Smooth muscle cell (in vitro differentiated cells): ENCODE measurements around the gene PXDC1. TPM values are rescaled to one million over a fixed set of nuclear protein-coding genes. Genes with fewer than 3 reads are reported as not detected.
"Not testable (repeated sequence)": the region's sequence is repeated elsewhere in the genome, so short reads cannot be mapped to it uniquely, and the experiment has no call there.

Experiments used
- DNase-seq: peaks from one replicate; lab custom pipeline; 2025; ENCODE audit not compliant: unreplicated experiment; lab: John Stamatoyannopoulos, UW
- H2AFZ ChIP-seq: fragments of 200-600 bp; sonication (generic); 2 replicates; pipeline ENCODE4 v1.6.0; 2016; ENCODE audit warnings: antibody characterized with exemption, low read depth, mild to moderate bottlenecking
- H3F3A ChIP-seq: fragments of 200-600 bp; sonication (generic); 2 replicates; pipeline ENCODE4 v1.6.0; 2017; ENCODE audit warnings: antibody characterized with exemption, low read depth
- H3K27ac ChIP-seq: fragments of 200-600 bp; sonication (generic); 2 replicates; pipeline ENCODE4 v1.5.1; 2016; ENCODE audit warnings: low read depth, mild to moderate bottlenecking
- H3K27me3 ChIP-seq: fragments of 200-600 bp; sonication (generic); 2 replicates; pipeline ENCODE4 v1.6.1; 2016; ENCODE audit warnings: low read depth, mild to moderate bottlenecking
- H3K36me3 ChIP-seq: fragments of 200-600 bp; sonication (generic); 2 replicates; pipeline ENCODE4 v1.5.1; 2016; ENCODE audit warnings: low read depth
- H3K4me1 ChIP-seq: fragments of 200-600 bp; sonication (generic); 2 replicates; pipeline ENCODE4 v1.5.1; 2016; ENCODE audit warnings: low read depth
- H3K4me2 ChIP-seq: fragments of 200-600 bp; sonication (generic); 2 replicates; pipeline ENCODE4 v1.6.0; 2016; ENCODE audit warnings: mild to moderate bottlenecking
- H3K4me3 ChIP-seq: fragments of 200-600 bp; sonication (generic); 2 replicates; pipeline ENCODE4 v1.5.1; 2016; ENCODE audit warnings: mild to moderate bottlenecking
- H3K79me2 ChIP-seq: fragments of 200-600 bp; sonication (generic); 2 replicates; pipeline ENCODE4 v1.6.0; 2016; ENCODE audit warnings: low read depth, mild to moderate bottlenecking
- H3K9ac ChIP-seq: fragments of 200-600 bp; sonication (generic); 2 replicates; pipeline ENCODE4 v1.6.0; 2016; ENCODE audit warnings: low read depth
- H3K9me3 ChIP-seq: fragments of 200-600 bp; sonication (generic); replicated peaks from 2 replicates; pipeline ENCODE4 v1.5.1; 2016; ENCODE audit warnings: low read depth
- H4K20me1 ChIP-seq: fragments of 200-600 bp; sonication (generic); 2 replicates; pipeline ENCODE4 v1.6.0; 2016; ENCODE audit warnings: low read depth
- WGBS: methylation state at CpG from one replicate; pipeline ENCODE4 v1.1.7; 2016; ENCODE audit warnings: low lambda C conversion rate; 5-methylcytosine and 5-hydroxymethylcytosine counted together
- polyA plus RNA-seq: library from polyadenylated mRNA; unstranded; fragments of >200 nt; fragmentation: Nextera tagmentation; extraction: Ambion mirVana; gene quantifications from 2 replicates; pipeline ENCODE4 v1.2.1, GENCODE V29; 2016
- total RNA-seq: library from RNA; depleted of rRNA; stranded (reverse); fragments of >200 nt; gene quantifications from 2 replicates; pipeline ENCODE4 v1.2.3, GENCODE V29; 2014
- TF ChIP-seq, protein P1 (sequence below): fragments of 200-600 bp; sonication (generic); IDR thresholded peaks from 2 replicates; pipeline ENCODE4 v1.5.1; 2017; ENCODE audit warnings: borderline replicate concordance, mild to moderate bottlenecking, antibody characterized with exemption; ENCODE audit not compliant: insufficient read depth, poor library complexity, severe bottlenecking

The PXDC1 gene
- total and polyA plus RNA-seq, 2 experiments from 2014 or later: 49.1 to 78.6 TPM

DNA sequence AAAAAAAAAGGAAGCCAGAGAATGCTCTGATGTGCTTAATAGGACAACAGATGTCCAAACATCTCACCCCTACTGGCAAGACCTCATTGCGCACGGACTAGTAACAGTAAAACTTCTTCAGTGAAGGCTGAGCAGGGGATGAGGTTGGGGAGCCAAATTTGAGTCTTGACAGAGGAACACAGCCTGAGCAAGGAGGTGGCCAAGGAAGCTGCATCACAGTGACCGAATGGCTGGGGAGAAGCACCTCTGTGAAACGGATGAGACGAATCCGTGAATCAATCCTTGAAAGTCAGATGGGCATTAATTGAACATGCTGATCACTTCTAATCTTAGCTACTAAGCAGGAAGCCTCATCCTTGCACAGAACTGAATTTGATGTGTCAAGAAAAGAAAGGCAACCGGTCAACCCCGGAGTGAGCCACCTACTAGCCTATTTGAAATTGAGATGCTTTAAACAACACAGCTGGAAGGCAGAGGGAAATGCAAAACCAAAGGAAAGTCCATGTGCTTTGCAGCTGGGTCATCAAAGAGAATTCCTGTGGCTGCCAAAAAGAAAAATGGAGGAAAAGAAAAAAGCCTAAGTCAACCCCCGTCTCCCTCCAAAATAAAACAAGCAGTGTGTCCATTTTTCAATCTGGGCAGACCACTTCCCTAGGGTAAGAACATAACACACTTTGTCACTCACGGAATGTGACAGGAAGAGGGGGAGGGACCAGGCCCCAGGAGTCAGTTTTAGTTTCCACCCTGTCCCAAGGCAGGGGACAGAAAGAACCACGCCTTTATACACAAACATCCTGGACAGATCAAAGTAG, 29.5 kb downstream of the PXDC1 start:
- Histone ChIP-seq H3K4me3 (no peak overlapping the region), H3K9ac (no peak overlapping the region), H3K9me3 (no peaks in the 10 kb centered on the region), H3F3A (no peaks in the 10 kb centered on the region), H3K4me2 (no peak overlapping the region), H3K27ac (no peak overlapping the region), H2AFZ (no peak overlapping the region), H3K79me2 (peaks cover 4% of the 10 kb centered on the region), H3K36me3 (peaks cover 5% of the 10 kb centered on the region), H3K4me1 (no peaks in the 10 kb centered on the region), H4K20me1 (peaks cover 55% of the 10 kb centered on the region), H3K27me3 (no peaks in the 10 kb centered on the region)
- no peak for DNase-seq
- WGBS: 85% methylated on average over 11 of the region's 11 CpGs
- TF ChIP-seq, protein P1, sequence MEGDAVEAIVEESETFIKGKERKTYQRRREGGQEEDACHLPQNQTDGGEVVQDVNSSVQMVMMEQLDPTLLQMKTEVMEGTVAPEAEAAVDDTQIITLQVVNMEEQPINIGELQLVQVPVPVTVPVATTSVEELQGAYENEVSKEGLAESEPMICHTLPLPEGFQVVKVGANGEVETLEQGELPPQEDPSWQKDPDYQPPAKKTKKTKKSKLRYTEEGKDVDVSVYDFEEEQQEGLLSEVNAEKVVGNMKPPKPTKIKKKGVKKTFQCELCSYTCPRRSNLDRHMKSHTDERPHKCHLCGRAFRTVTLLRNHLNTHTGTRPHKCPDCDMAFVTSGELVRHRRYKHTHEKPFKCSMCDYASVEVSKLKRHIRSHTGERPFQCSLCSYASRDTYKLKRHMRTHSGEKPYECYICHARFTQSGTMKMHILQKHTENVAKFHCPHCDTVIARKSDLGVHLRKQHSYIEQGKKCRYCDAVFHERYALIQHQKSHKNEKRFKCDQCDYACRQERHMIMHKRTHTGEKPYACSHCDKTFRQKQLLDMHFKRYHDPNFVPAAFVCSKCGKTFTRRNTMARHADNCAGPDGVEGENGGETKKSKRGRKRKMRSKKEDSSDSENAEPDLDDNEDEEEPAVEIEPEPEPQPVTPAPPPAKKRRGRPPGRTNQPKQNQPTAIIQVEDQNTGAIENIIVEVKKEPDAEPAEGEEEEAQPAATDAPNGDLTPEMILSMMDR: no peak

DNA sequence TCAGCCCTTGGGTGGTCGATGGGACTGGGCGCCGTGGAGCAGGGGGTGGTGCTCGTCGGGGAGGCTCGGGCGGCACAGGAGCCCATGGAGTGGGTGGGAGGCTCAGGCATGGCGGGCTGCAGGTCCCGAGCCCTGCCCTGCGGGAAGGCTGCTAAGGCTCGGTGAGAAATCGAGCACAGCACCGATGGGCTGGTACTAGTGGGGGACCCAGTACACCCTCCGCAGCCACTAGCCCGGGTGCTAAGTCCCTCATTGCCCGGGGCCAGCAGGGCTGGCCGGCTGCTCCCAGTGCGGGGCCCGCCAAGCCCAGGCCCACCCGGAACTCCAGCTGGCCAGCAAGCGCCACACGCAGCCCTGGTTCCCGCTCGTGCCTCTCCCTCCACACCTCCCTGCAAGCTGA, 30.7 kb downstream of the PXDC1 start:
- H3K4me2 ChIP-seq, H2AFZ ChIP-seq, H3K36me3 ChIP-seq, H3K4me3 ChIP-seq, H3K4me1 ChIP-seq, H3F3A ChIP-seq, H3K79me2 ChIP-seq, H3K27me3 ChIP-seq, H3K9ac ChIP-seq, H3K27ac ChIP-seq, H3K9me3 ChIP-seq, DNase-seq: not testable (repeated sequence)
- WGBS: 97% methylated on average over 23 of the region's 24 CpGs
- peaks cover 42% of the 10 kb centered on the region for H4K20me1 ChIP-seq

DNA sequence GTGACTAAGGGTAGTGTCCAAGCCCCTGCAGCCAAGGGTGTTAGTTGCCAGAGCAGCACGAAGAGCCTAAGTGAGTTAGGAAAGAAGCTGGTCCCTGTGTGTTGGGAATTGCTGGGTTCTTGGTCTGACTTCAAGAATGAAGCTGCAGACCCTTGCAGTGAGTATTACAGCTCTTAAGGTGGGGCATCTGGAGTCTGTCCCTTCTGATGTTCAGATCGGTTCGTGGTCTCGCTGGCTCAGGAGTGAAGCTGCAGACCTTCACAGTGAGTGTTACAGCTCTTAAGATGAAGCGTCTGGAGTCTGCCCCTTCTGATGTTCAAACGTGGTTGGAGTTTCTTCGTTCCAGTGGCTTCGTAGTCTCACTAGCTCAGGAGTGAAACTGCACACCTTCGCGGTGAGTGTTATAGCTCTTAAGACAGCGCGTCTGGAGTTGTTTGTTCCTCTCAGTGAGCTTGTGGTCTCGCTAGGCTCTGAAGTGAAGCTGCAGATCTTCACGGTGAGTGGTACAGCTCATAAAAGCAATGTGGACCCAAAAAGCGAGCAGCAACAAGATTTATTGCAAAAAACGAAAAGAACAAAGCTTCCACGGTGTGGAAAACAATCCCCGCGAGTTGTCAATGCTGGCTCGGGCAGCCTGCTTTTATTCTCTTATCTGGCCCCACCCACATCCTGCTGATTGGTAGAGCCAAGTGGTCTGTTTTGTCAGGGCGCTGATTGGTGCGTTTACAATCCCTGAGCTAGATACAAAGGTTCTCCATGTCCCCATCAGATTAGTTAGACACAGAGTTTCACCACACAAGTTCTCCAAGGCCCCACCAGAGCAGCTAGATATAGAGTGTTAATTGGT, 31.8 kb downstream of the PXDC1 start:
- H3K9me3 ChIP-seq: no peaks in the 10 kb centered on the region
- H3K27me3 ChIP-seq: no peaks in the 10 kb centered on the region
- H3K4me1 ChIP-seq: no peaks in the 10 kb centered on the region
- peaks cover 31% of the 10 kb centered on the region for H4K20me1 ChIP-seq
- TF ChIP-seq, protein P1: no peak
- H2AFZ ChIP-seq: no peak overlapping the region
- 60% methylated on average over 22 of the region's 22 CpGs for WGBS
- no peak for DNase-seq
- no peak overlapping the region for H3K27ac ChIP-seq
- no peaks in the 10 kb centered on the region for H3K36me3 ChIP-seq
- no peak overlapping the region for H3K4me2 ChIP-seq
- H3K9ac ChIP-seq: no peak overlapping the region
- no peaks in the 10 kb centered on the region for H3F3A ChIP-seq
- H3K4me3 ChIP-seq: no peak overlapping the region
- peaks cover 1% of the 10 kb centered on the region for H3K79me2 ChIP-seq

DNA sequence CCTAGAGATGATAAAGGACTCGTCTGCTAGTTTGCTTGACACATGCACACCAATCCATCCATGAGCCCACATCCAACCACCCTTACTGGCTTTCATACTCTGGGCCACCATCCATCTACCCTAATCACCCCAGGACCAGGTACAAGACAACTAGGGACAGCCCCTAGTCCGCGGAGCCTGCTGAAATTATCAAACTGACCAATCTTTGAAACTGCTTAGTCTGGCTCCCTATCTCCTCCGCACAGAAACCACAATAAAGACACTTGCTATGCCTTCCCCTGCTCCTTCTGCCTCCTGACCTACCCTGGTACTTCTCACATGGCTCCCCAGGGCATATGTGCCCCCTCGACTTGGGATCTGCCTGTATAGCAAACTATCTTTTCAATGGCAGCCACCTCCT, 33.1 kb downstream of the PXDC1 start:
- H3K27ac ChIP-seq: no peak overlapping the region
- DNase-seq: no peak
- H3F3A ChIP-seq: peaks cover 7% of the 10 kb centered on the region
- no peak overlapping the region for H3K9ac ChIP-seq
- H3K4me1 ChIP-seq: no peaks in the 10 kb centered on the region
- no peaks in the 10 kb centered on the region for H3K27me3 ChIP-seq
- H3K36me3 ChIP-seq: no peaks in the 10 kb centered on the region
- H3K79me2 ChIP-seq: no peaks in the 10 kb centered on the region
- no peak overlapping the region for H3K4me2 ChIP-seq
- peaks cover 19% of the 10 kb centered on the region for H4K20me1 ChIP-seq
- no peak overlapping the region for H2AFZ ChIP-seq
- no peak overlapping the region for H3K4me3 ChIP-seq
- TF ChIP-seq, protein P1: no peak
- WGBS: 64% methylated on average over 5 of the region's 5 CpGs
- no peaks in the 10 kb centered on the region for H3K9me3 ChIP-seq
